HG03175 (cell line): ENCODE data around the gene ARSK.

ENCODE experiments used
- ATAC-seq: cut with Tn5 transposase; IDR thresholded peaks from one replicate; pipeline ENCODE4 v1.9.1; 2021; ENCODE audit warnings: mild to moderate bottlenecking, moderate library complexity; ENCODE audit not compliant: unreplicated experiment

Gene ARSK

DNA sequence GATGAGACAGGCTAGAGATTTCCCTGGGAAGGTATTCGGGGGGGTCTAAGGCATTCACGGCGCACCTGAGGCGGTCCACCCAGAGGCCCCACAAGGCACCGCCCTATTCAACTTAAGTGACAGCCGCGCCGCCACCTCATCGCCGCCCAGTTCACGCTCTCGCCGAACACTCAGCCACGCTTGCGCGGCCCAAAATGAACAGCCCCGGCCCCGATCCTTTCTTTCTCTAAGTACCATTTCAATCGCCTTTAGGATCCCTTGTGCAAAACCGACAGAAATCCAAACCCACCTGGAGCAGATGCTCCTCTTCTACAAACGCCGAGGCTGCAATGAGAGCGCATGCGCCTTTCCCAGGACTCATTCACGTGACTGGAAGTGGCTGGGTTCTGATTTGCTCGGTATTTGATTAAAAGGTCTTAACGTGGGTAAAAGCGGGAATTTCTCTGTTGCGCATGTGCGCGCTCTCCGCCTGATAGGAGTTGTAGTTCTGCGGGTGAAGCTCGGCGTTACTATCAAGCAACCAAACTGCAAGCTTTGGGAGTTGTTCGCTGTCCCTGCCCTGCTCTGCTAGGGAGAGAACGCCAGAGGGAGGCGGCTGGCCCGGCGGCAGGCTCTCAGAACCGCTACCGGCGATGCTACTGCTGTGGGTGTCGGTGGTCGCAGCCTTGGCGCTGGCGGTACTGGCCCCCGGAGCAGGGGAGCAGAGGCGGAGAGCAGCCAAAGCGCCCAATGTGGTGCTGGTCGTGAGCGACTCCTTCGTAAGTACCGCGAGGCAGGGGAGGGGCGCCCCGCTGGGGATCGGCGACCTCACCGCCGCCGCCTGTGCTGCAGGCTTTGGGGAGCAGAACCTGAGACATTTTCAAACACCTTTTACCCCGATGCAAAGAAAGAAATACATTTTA is at the start of gene ARSK, which contains the start of gene SKIC3:
TSS of gene ARSK (plus strand) at position 455 of the 902 bp plus-strand sequence. CDS start at position 633, 178 bp downstream.
TSS of gene SKIC3 (minus strand) at position 331 of the 902 bp plus-strand sequence. CDS start 7,827 bp downstream, outside the sequence.
- peak; percentile 88 for ATAC-seq

- ATAC-seq, result no peak
Measured at GRCh38 chr5:95508550-95508949, 46.4 kb upstream of the ARSK start.

- ATAC-seq, result no peak
Measured at GRCh38 chr5:95511606-95512005, 43.3 kb upstream of the ARSK start.

- ATAC-seq, result no peak
Measured at GRCh38 chr5:95518417-95518816, 36.5 kb upstream of the ARSK start.

- ATAC-seq, result no peak
Measured at GRCh38 chr5:95519151-95519550, 35.8 kb upstream of the ARSK start.

GRCh38 chr5:95519681-95520080 is 35.2 kb upstream of the ARSK start:
- ATAC-seq, result no peak

DNA sequence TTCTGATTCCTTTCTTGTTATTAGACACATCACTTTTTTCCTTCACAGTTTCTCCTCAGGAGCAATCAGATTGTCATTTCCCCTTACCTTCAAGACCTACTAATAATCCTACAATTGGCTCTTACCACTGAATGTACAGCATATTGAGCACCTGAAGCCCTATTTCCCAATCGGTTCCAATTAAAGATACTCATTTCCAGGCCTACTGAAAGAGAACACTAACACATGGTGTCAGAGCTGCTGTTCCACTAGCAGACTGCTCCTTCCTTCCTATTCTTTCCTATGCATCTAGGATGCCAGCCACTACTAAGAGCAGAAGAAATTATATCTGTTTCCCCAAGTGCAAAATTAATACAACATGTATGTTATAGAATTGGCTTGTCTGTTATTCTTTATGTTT is 34.7 kb upstream of the ARSK start:
- no peak for ATAC-seq

DNA sequence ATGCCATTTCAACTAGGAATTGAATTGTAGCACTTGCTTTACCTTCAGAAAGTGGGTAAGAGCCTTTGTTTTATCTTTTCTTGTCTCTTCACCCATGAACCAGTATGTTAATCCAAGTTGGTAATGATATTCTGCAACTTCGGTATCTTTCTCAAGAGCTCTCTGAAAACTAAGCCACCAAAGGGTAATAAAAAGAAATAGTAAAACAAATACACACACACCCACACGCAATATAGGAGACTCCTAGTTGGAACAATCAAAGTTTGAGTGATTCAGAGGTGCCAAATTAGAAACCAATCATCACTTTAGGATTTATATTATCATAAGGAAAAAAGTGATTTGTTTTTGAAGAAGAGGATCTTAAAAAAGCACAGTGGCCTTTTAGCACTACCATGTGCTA is 30.5 kb upstream of the ARSK start:
- no peak for ATAC-seq

GRCh38 chr5:95526871-95527270 is 28.0 kb upstream of the ARSK start:
- no peak for ATAC-seq

DNA sequence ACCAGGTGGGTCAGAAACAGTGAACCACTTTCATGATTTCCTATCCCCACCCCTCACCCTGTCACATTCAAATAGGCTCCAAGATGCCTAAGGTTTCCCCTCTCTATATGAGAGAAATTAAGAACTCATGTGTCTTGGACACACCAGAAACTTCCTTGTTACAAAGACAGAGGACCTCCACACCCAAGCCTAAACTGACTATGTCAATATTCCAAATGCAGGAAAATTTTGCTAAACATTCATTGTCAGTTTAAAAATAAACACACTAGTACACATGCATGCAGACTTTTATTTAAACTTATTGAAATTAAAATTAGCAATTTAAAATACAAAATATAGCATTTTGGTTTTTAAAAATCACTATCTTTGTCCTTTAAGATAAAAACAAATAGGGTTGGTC is 26.3 kb upstream of the ARSK start:
- ATAC-seq, result no peak

GRCh38 chr5:95530416-95530815 is 24.5 kb upstream of the ARSK start:
- no peak for ATAC-seq

DNA sequence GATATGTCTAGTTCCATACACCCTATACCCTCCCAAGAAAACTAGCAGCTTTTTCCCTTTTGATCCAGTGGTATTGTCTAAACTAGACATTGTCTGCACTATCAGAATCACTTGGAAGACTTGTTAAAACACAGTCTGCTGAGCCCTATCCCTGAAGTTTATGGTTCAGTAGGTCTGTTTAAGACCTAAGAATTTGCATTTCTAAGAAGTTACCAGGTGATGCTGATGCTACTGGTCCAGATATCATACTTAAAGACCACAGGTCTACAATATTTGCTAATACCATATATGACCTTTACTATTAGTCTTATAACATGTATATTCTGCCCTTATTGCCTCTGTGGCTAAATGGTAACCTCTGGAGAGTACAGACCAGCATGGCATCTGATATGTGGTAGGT is 23.4 kb upstream of the ARSK start:
- ATAC-seq, result no peak

DNA sequence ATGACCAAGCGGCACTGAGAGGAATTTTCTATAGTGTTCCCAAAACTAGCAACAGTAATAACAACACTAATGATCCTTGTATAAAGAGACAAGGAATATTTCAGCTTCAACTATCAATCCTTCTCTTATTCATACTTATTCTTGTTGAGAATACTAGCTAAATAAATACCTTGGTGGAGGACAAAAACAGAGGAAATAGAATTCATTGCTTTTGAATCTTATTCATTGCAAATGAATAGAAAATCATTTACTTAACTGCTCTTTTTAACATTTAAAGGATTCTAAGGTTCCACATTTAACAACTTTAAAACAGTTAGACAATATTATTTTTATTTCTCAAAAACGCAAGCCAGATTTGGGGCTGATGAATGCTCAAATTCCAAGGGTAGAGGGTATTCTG is 22.5 kb upstream of the ARSK start:
- ATAC-seq, result no peak

DNA sequence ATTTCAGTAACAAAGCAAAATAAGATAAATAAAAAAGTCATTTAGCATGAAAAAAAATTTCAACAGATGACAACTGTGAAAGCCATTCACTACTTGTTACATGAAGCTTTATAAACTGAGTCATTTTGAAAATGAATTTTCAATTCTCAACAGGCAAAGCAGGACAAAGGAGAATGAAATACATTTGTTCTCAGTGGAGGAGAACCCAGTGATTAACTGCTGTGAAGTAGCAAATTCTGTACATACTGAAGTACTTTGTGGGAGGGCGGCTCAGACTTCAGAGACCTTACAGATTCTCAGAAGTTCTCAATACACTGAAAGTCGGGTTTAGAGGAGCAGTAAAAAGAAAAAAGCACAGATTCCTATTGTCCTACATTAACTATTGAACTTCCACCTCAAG is 21.8 kb upstream of the ARSK start:
- ATAC-seq, result no peak

GRCh38 chr5:95533761-95534160 is 21.1 kb upstream of the ARSK start:
- no peak for ATAC-seq

GRCh38 chr5:95537501-95537900 is 17.4 kb upstream of the ARSK start:
- no peak for ATAC-seq

- ATAC-seq, result no peak
Measured at GRCh38 chr5:95543017-95543705, 11.7 kb upstream of the ARSK start.

DNA sequence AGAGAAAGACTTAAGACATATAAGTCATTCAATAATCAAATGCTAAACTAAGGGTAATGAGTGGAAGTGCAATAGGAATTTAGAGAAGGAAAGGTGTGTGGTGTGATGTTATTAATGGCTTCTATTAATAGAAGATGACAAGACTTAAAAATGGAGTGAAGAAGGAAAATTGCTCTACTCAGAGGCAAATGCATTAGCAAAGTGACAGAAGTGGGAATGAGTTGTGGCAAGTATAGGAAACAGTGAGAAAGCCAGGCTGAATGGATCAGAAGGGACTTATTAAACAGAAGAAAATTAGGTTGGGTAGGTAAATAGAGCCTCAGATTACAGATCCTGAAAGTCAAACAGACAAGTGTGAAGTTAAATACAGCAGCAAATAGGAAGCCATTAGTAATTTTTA is 5.9 kb upstream of the ARSK start:
- ATAC-seq, result no peak

DNA sequence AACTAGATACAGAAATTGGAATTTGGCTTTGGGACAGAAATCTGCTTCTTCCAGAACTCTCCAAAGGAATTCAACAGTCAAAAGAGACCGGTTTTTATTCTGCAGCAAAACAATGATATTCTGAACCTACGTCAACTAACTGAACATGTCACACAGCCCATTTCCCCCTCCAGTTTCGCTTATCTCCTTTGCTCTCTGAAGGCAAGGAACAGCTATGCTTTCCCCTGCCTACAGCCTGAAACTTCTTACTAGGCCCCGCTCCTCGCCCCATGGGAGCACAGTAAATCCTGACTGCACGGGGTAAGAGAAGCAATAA is 612 bp upstream of the ARSK start:
- peak; percentile 28 for ATAC-seq

DNA sequence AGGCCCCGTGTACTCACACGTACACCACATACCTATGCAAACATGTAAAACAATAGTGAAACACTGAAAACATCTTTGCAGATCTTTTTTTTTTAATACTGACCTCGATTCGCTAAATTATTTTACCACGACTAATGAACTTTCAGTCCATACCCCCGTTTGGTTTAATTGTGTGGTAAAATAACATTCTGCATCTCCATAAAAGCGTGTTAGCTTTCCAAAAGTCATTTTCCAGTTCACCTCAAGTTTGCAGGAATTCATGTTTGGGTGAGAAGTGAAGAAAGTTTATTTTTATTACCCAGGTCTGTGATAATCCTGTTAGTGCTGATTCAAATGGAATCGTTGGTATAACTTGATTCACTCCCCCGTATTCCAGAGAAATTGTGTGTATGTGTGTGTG is 652 bp downstream of the ARSK start:
- no peak for ATAC-seq

DNA sequence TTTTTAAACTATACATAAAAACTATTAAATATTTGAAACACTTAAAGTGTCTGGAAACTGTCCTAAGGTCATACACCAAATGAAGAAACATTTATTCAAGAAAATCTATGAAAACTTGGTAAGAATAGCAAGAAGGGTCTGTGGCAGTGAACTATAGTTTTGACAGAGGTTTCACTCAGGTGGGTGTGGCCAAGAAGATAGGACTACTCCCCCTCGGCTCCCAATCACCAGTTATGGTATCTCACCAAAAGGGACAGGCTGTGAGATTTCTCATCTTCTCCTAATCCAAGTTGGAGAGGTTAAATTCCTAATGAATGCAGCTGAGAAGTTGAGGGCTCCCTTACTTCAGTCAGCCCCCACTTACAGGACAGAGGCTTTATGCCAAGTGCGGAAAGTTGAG is 2.9 kb downstream of the ARSK start:
- no peak for ATAC-seq

DNA sequence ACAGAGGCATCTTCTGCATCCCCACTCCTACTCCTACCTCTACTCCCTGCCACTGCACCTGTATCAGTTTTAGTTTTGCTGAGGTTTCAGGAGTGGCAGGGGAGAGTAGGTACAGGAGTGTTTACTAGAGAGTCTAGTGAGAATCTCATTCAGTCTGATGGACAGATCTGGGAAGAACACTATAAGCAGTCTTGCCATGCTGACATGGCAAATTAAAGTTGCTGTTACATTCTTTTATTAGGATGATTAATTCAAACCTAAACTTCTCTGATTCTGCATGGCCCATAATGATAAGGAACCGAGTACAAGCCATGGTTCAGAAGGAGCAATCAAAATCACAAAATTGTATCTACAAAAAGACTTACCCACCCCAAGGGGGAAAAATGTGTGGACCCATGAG is 7.4 kb downstream of the ARSK start:
- no peak for ATAC-seq
